ENCODE data around the gene HS1BP3. TPM values are rescaled to one million over a fixed set of nuclear protein-coding genes. Genes with fewer than 3 reads are reported as not detected.

HS1BP3 gene
- total and polyA plus RNA-seq, 2 donors (not counting 3 experiments of a cell fraction or from before 2014, with no cell fraction given): 27.4 to 33.1 TPM

GRCh38 chr2:20612925-20613916 is 37.7 kb downstream of the HS1BP3 start:
- no TSS peak for BruUV-seq (replicated peaks)
- CTCF ChIA-PET: interaction anchor here (0.6 to 5.2 kb wide), 11 partner anchors 8 to 173 kb away, joined by 3 to 15 read pairs (median 4); no protein-coding TSS in a partner anchor

More at GRCh38 chr2:20612925-20613916, 37.7 kb downstream of the HS1BP3 start:
- dilution Hi-C loops (cut with MboI; ENCODE audit: extremely low pct_ligation_motif_present, low sequenced_read_pairs) (no loop called here), intact Hi-C loops (cut with micrococcal nuclease) (no loop called here)
- Histone ChIP-seq H3K36me3 (ENCODE audit: control insufficient read depth in 2 of 2, extremely low read depth in 1 of 2, insufficient read depth in 2 of 2, low read length in 2 of 2) (no peaks in the 10 kb centered on the region), H3K9me1 (replicated peaks; ENCODE audit: control insufficient read depth, extremely low read depth, insufficient read depth, low read length) (no peaks in the 10 kb centered on the region), H3K4me1 (ENCODE audit: control insufficient read depth, extremely low read depth, insufficient read depth, low read length) (peaks cover 45% of the 10 kb centered on the region), H3K27me3 (ENCODE audit: control insufficient read depth in 2 of 2, insufficient read depth in 2 of 2, low read length in 2 of 2) (no peaks in the 10 kb centered on the region), H3K9me3 (replicated peaks; ENCODE audit: control insufficient read depth, insufficient read depth, low read length) (no peaks in the 10 kb centered on the region), H3K4me2 (ENCODE audit: insufficient read depth, low read length) (no peak overlapping the region), H3K79me2 (ENCODE audit: control insufficient read depth, insufficient read depth, low read length) (no peaks in the 10 kb centered on the region), H4K20me1 (replicated peaks; ENCODE audit: control insufficient read depth, extremely low read depth, insufficient read depth, low read length) (no peaks in the 10 kb centered on the region), H3K27ac (ENCODE audit: insufficient read depth, low read depth, low read length) (peak overlapping the region; percentile 5), H3K4me3 (replicated peaks in 1 of 3; ENCODE audit: insufficient read depth in 1 of 3, low read depth in 1 of 3, low read length in 3 of 3) (no peak overlapping the region), H2AFZ (ENCODE audit: low read depth, low read length) (peak overlapping the region; percentile 39), H3K9ac (replicated peaks; ENCODE audit: extremely low read depth, insufficient read depth, low read length) (no peak overlapping the region)
- FAIRE-seq (peak; percentile 35), DNase-seq (ENCODE audit: low read depth, low spot score) (peak; percentile 69)
- TF ChIP-seq CTCF (IDR thresholded peaks at IDR 0.05; ENCODE audit: extremely low read depth in 1 of 2, insufficient read depth in 1 of 2, low read depth in 1 of 2, low read length in 2 of 2) (no peak), JUN (IDR thresholded peaks at IDR 0.05; ENCODE audit: borderline replicate concordance, insufficient read depth, insufficient read length, low read depth) (no peak), FOS (IDR thresholded peaks at IDR 0.05; ENCODE audit: borderline replicate concordance, insufficient read depth, low read length) (no peak), MYC (IDR thresholded peaks at IDR 0.05; ENCODE audit: low read depth, low read length) (no peak), EZH2 (IDR thresholded peaks at IDR 0.05; ENCODE audit: borderline replicate concordance, low read depth, low read length, severe bottlenecking) (no peak), POLR2A (IDR thresholded peaks at IDR 0.05; ENCODE audit: low read depth, low read length) (no peak), GATA2 (IDR thresholded peaks at IDR 0.05; ENCODE audit: insufficient read depth, insufficient read length, low read depth, low read length) (no peak), POLR2AphosphoS5 (IDR thresholded peaks at IDR 0.05; ENCODE audit: insufficient read depth, low read depth, low read length) (no peak)
- TF ChIP-seq, protein P1, sequence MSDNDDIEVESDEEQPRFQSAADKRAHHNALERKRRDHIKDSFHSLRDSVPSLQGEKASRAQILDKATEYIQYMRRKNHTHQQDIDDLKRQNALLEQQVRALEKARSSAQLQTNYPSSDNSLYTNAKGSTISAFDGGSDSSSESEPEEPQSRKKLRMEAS (IDR thresholded peaks at IDR 0.05; ENCODE audit: insufficient read depth, insufficient read length): no peak
- POLR2A ChIA-PET: interaction anchor here (1.0 to 1.6 kb wide), 3 partner anchors 163 to 169 kb away, joined by 5 to 11 read pairs (median 8); partner anchors contain the start of gene RHOB
